HEK293 (cell line): ENCODE measurements around the gene CACHD1.
A peak's percentile ranks its signal among the peaks of the same experiment; 100 is the strongest.
"Not testable (repeated sequence)": the region's sequence is repeated elsewhere in the genome, so short reads cannot be mapped to it uniquely, and the experiment has no call there.

Experiments used
- CTCF ChIA-PET: fragments of 350-600 bp; formaldehyde crosslinking; extraction: SDS; loops from one replicate; lab custom pipeline; 2021; ENCODE audit warnings: antibody characterized with exemption; lab: Yijun Ruan, JAX
- POLR2A ChIA-PET: fragments of 300-600 bp; formaldehyde crosslinking; extraction: SDS; loops from one replicate; lab custom pipeline; 2020; ENCODE audit warnings: antibody characterized with exemption, inconsistent platforms; lab: Yijun Ruan, JAX
- H3K27ac ChIP-seq: fragments of 200-500 bp; sonication (Bioruptor generic); 2 replicates; pipeline ENCODE4 v1.5.1; 2014; ENCODE audit warnings: low read depth, low read length, control low read depth, inconsistent platforms; ENCODE audit errors: extremely low read depth
- H3K36me3 ChIP-seq, 2 experiments: fragments of 200-500 bp in 1 of 2; sonication (Bioruptor generic) in 1 of 2; 1 replicate in 1 of 2; 2 replicates in 1 of 2; pipeline ENCODE4 v1.5.1; 2014 to 2017; ENCODE audit warnings: inconsistent platforms in 2 of 2, low read length in 2 of 2; ENCODE audit not compliant: control insufficient read depth in 2 of 2, insufficient read depth in 1 of 2
- H3K4me1 ChIP-seq: fragments of 200-500 bp; sonication (Bioruptor generic); 2 replicates; pipeline ENCODE4 v1.5.1; 2014; ENCODE audit warnings: mild to moderate bottlenecking, low read length, inconsistent platforms; ENCODE audit not compliant: control insufficient read depth, insufficient read depth
- H3K4me3 ChIP-seq: 2 replicates; pipeline ENCODE4 v1.5.1; 2011; ENCODE audit warnings: low read depth, mild to moderate bottlenecking, control low read depth, low read length, moderate library complexity
- H3K9me3 ChIP-seq: fragments of 200-500 bp; sonication (Bioruptor generic); 2 replicates; pipeline ENCODE4 v1.5.1; 2014; ENCODE audit warnings: low read depth, low read length, inconsistent platforms; ENCODE audit not compliant: control insufficient read depth, insufficient read depth
- GLIS1 ChIP-seq: fragments of 450-650 bp; formaldehyde crosslinking; IDR thresholded peaks from 2 replicates; pipeline ENCODE4 v1.5.1; 2016; ENCODE audit warnings: missing biosample characterization, missing genetic modification characterization
- REPIN1 ChIP-seq: fragments of 450-650 bp; formaldehyde crosslinking; IDR thresholded peaks from 2 replicates; pipeline ENCODE4 v1.5.1; 2017; ENCODE audit warnings: missing biosample characterization, missing genetic modification characterization, low read depth
- YY2 ChIP-seq: fragments of 450-650 bp; formaldehyde crosslinking; IDR thresholded peaks from 2 replicates; pipeline ENCODE4 v1.5.1; 2016; ENCODE audit warnings: missing biosample characterization, missing genetic modification characterization
- ZBTB10 ChIP-seq: fragments of 450-650 bp; formaldehyde crosslinking; IDR thresholded peaks from 2 replicates; pipeline ENCODE4 v1.5.1; 2016; ENCODE audit warnings: missing biosample characterization, missing genetic modification characterization
- ZBTB21 ChIP-seq: fragments of 450-650 bp; formaldehyde crosslinking; IDR thresholded peaks from 2 replicates; pipeline ENCODE4 v1.5.1; 2017; ENCODE audit warnings: missing biosample characterization, missing genetic modification characterization
- ZBTB6 ChIP-seq: fragments of 450-650 bp; formaldehyde crosslinking; IDR thresholded peaks from 2 replicates; pipeline ENCODE4 v1.5.1; 2017; ENCODE audit warnings: missing biosample characterization, missing genetic modification characterization
- ZNF132 ChIP-seq: fragments of 450-650 bp; formaldehyde crosslinking; IDR thresholded peaks from 2 replicates; pipeline ENCODE4 v1.5.1; 2017; ENCODE audit warnings: missing biosample characterization, missing genetic modification characterization, borderline replicate concordance
- ZNF146 ChIP-seq: fragments of 450-650 bp; formaldehyde crosslinking; IDR thresholded peaks from 2 replicates; pipeline ENCODE4 v1.5.1; 2016; ENCODE audit warnings: missing biosample characterization, missing genetic modification characterization
- ZNF280D ChIP-seq: fragments of 450-650 bp; formaldehyde crosslinking; IDR thresholded peaks from 2 replicates; pipeline ENCODE4 v1.5.1; 2016; ENCODE audit warnings: missing biosample characterization, missing genetic modification characterization
- ZNF433 ChIP-seq: fragments of 450-650 bp; formaldehyde crosslinking; IDR thresholded peaks from 2 replicates; pipeline ENCODE4 v1.5.1; 2016; ENCODE audit warnings: missing biosample characterization, missing genetic modification characterization, low read depth
- ZNF501 ChIP-seq: fragments of 450-650 bp; formaldehyde crosslinking; IDR thresholded peaks from 2 replicates; pipeline ENCODE4 v1.5.1; 2016; ENCODE audit warnings: missing biosample characterization, missing genetic modification characterization
- ZNF513 ChIP-seq: fragments of 450-650 bp; IDR thresholded peaks from 2 replicates; pipeline ENCODE4 v1.5.1; 2018; ENCODE audit warnings: missing biosample characterization, missing genetic modification characterization
- ZNF549 ChIP-seq: fragments of 450-650 bp; IDR thresholded peaks from 2 replicates; pipeline ENCODE4 v1.5.1; 2018; ENCODE audit warnings: missing biosample characterization, missing genetic modification characterization, mild to moderate bottlenecking, inconsistent platforms, moderate library complexity
- ZNF561 ChIP-seq: fragments of 450-650 bp; IDR thresholded peaks from 2 replicates; pipeline ENCODE4 v1.5.1; 2018; ENCODE audit warnings: missing biosample characterization, missing genetic modification characterization, borderline replicate concordance
- ZNF580 ChIP-seq: fragments of 450-650 bp; formaldehyde crosslinking; IDR thresholded peaks from 2 replicates; pipeline ENCODE4 v1.5.1; 2016; ENCODE audit warnings: missing biosample characterization, missing genetic modification characterization
- ZNF776 ChIP-seq: fragments of 450-650 bp; formaldehyde crosslinking; IDR thresholded peaks from 2 replicates; pipeline ENCODE4 v1.5.0; 2017; ENCODE audit warnings: missing biosample characterization, missing genetic modification characterization, borderline replicate concordance
- ZNF792 ChIP-seq: fragments of 450-650 bp; formaldehyde crosslinking; IDR thresholded peaks from 2 replicates; pipeline ENCODE4 v1.5.1; 2016; ENCODE audit warnings: missing biosample characterization, missing genetic modification characterization
- ZSCAN4 ChIP-seq: fragments of 450-650 bp; formaldehyde crosslinking; IDR thresholded peaks from 2 replicates; pipeline ENCODE4 v1.5.1; 2017; ENCODE audit warnings: missing biosample characterization, missing genetic modification characterization

CACHD1 gene

GRCh38 chr1:64733581-64734286 lies 263.8 kb downstream of the CACHD1 start (continued):
- TF ChIP-seq ZBTB10 (tag by site-specific recombination) = no peak
- TF ChIP-seq YY2 (tag by site-specific recombination) = no peak
- TF ChIP-seq ZNF561 (tag by site-specific recombination) = no peak
- TF ChIP-seq ZNF513 = no peak
- no peak for TF ChIP-seq ZNF792 (tag by site-specific recombination)
- TF ChIP-seq ZNF776 (tag by site-specific recombination) = no peak
- no peak for TF ChIP-seq REPIN1
- no peak for TF ChIP-seq ZBTB21 (tag by site-specific recombination)
- TF ChIP-seq ZSCAN4 (tag by site-specific recombination) = no peak
- TF ChIP-seq, all 188 proteins: peak for 0

- no peak for TF ChIP-seq ZBTB6 (tag by site-specific recombination)
- peak; percentile 100 for TF ChIP-seq ZNF132 (tag by site-specific recombination)
- no peak for TF ChIP-seq ZNF433
- TF ChIP-seq GLIS1 (tag by site-specific recombination) = no peak
- no peak for TF ChIP-seq ZNF549 (tag by site-specific recombination)
- no peak for TF ChIP-seq ZNF501
- CTCF ChIA-PET = interaction anchor here (0.6 to 1.4 kb wide), 2 partner anchors 10 to 174 kb away, joined by 3 read pairs; no protein-coding TSS in a partner anchor
- Histone ChIP-seq H3K9me3 (no peaks in the 10 kb centered on the region), H3K4me1 (no peaks in the 10 kb centered on the region), H3K4me3 (no peak overlapping the region), H3K27ac (no peak overlapping the region), H3K36me3 (no peaks in the 10 kb centered on the region)
- POLR2A ChIA-PET = no interaction called here
Measured at GRCh38 chr1:64734287-64734652, 264.3 kb downstream of the CACHD1 start.

- H3K4me1 ChIP-seq, H3K27ac ChIP-seq, CTCF ChIA-PET, H3K36me3 ChIP-seq, H3K4me3 ChIP-seq, POLR2A ChIA-PET, H3K9me3 ChIP-seq: not testable (repeated sequence)
- TF ChIP-seq ZNF280D (tag by site-specific recombination) (peak; percentile 71; the same call in 1 of the 2 replicates), ZNF580 (tag by site-specific recombination) (peak; percentile 40; the same call in 1 of the 2 replicates), ZNF146 (peak; percentile 96)
Measured at GRCh38 chr1:64740687-64741086, 270.8 kb downstream of the CACHD1 start.
